ENCODE data around the gene TCF12. TPM values are rescaled to one million over a fixed set of nuclear protein-coding genes. Genes with fewer than 3 reads are reported as not detected.
A peak's percentile ranks its signal among the peaks of the same experiment; 100 is the strongest.

The TCF12 gene
- polyA plus RNA-seq, 4 donors, result 15.4 to 62.0 (median 18.5) TPM

- Histone ChIP-seq H3K4me1 (ENCODE audit: control insufficient read depth in 3 of 3, insufficient read depth in 2 of 3, low read depth in 1 of 3, low read length in 2 of 3) (peaks cover 0 to 12% (median 8%) of the 10 kb centered on the region in 3 donors), H3K36me3 (ENCODE audit: control insufficient read depth in 3 of 3, insufficient read depth in 2 of 3, low read depth in 1 of 3, low read length in 3 of 3) (peaks cover 0 to 2% (median 0%) of the 10 kb centered on the region in 3 donors), H3K27me3 (ENCODE audit: control insufficient read depth in 3 of 3, insufficient read depth in 3 of 3, low read length in 3 of 3) (no peaks in the 10 kb centered on the region), H3K4me3 (ENCODE audit: low read depth in 1 of 3, low read length in 3 of 3) (no peak overlapping the region), H3K9me3 (ENCODE audit: control insufficient read depth in 2 of 2, insufficient read depth in 1 of 2, low read depth in 1 of 2, low read length in 1 of 2) (no peaks in the 10 kb centered on the region), H3K27ac (ENCODE audit: low read depth in 1 of 3, low read length in 2 of 3) (no peak overlapping the region)
- DNase-seq, result no peak
- no peak for FAIRE-seq
- 56 to 71% (median 68%) methylated on average over 4 of the region's 4 CpGs for WGBS, 3 donors
Observed at GRCh38 chr15:57079931-57080620, 161.6 kb downstream of the TCF12 start.

GRCh38 chr15:57082054-57082728 is 163.7 kb downstream of the TCF12 start:
- Histone ChIP-seq H3K4me3 (ENCODE audit: low read depth in 1 of 3, low read length in 3 of 3) (no peak overlapping the region), H3K4me1 (ENCODE audit: control insufficient read depth in 3 of 3, insufficient read depth in 2 of 3, low read depth in 1 of 3, low read length in 2 of 3) (peaks cover 0 to 12% (median 8%) of the 10 kb centered on the region in 3 donors), H3K27ac (ENCODE audit: low read depth in 1 of 3, low read length in 2 of 3) (no peak overlapping the region), H3K36me3 (ENCODE audit: control insufficient read depth in 3 of 3, insufficient read depth in 2 of 3, low read depth in 1 of 3, low read length in 3 of 3) (no peaks in the 10 kb centered on the region), H3K27me3 (ENCODE audit: control insufficient read depth in 3 of 3, insufficient read depth in 3 of 3, low read length in 3 of 3) (no peaks in the 10 kb centered on the region), H3K9me3 (ENCODE audit: control insufficient read depth in 2 of 2, insufficient read depth in 1 of 2, low read depth in 1 of 2, low read length in 1 of 2) (no peaks in the 10 kb centered on the region)
- peak; percentile 60 to 77 for DNase-seq
- FAIRE-seq, result no peak
- WGBS, 3 donors, result 13 to 39% (median 29%) methylated on average over 3 of the region's 3 CpGs

- Histone ChIP-seq H3K4me1 (ENCODE audit: control insufficient read depth in 3 of 3, insufficient read depth in 2 of 3, low read depth in 1 of 3, low read length in 2 of 3) (peaks cover 0 to 12% (median 8%) of the 10 kb centered on the region in 3 donors), H3K36me3 (ENCODE audit: control insufficient read depth in 3 of 3, insufficient read depth in 2 of 3, low read depth in 1 of 3, low read length in 3 of 3) (no peaks in the 10 kb centered on the region), H3K27me3 (ENCODE audit: control insufficient read depth in 3 of 3, insufficient read depth in 3 of 3, low read length in 3 of 3) (no peaks in the 10 kb centered on the region), H3K4me3 (ENCODE audit: low read depth in 1 of 3, low read length in 3 of 3) (no peak overlapping the region), H3K9me3 (ENCODE audit: control insufficient read depth in 2 of 2, insufficient read depth in 1 of 2, low read depth in 1 of 2, low read length in 1 of 2) (no peaks in the 10 kb centered on the region), H3K27ac (ENCODE audit: low read depth in 1 of 3, low read length in 2 of 3) (no peak overlapping the region)
- 51 to 62% (median 57%) methylated on average over 3 of the region's 3 CpGs for WGBS, 3 donors
- FAIRE-seq, result no peak
- no peak for DNase-seq
Observed at GRCh38 chr15:57084192-57084591, 165.7 kb downstream of the TCF12 start.

GRCh38 chr15:57085267-57085666 is 166.8 kb downstream of the TCF12 start:
- no peaks in the 10 kb centered on the region for H3K9me3 ChIP-seq (ENCODE audit: control insufficient read depth in 2 of 2, insufficient read depth in 1 of 2, low read depth in 1 of 2, low read length in 1 of 2)
- peaks cover 0 to 12% (median 8%) of the 10 kb centered on the region in 3 donors for H3K4me1 ChIP-seq (ENCODE audit: control insufficient read depth in 3 of 3, insufficient read depth in 2 of 3, low read depth in 1 of 3, low read length in 2 of 3)
- H3K27ac ChIP-seq (ENCODE audit: low read depth in 1 of 3, low read length in 2 of 3), result no peak overlapping the region
- 46 to 72% (median 65%) methylated on average over 4 of the region's 4 CpGs for WGBS, 3 donors
- H3K4me3 ChIP-seq (ENCODE audit: low read depth in 1 of 3, low read length in 3 of 3), result no peak overlapping the region
- FAIRE-seq (no peak), DNase-seq (peak in 1 of 2 donors; percentile 8)
- H3K27me3 ChIP-seq (ENCODE audit: control insufficient read depth in 3 of 3, insufficient read depth in 3 of 3, low read length in 3 of 3), result no peaks in the 10 kb centered on the region
- H3K36me3 ChIP-seq (ENCODE audit: control insufficient read depth in 3 of 3, insufficient read depth in 2 of 3, low read depth in 1 of 3, low read length in 3 of 3), result no peaks in the 10 kb centered on the region

GRCh38 chr15:57086857-57087427 is 168.5 kb downstream of the TCF12 start:
- WGBS, 3 donors, result 97 to 98% (median 98%) methylated on average over 4 of the region's 4 CpGs
- FAIRE-seq (no peak), DNase-seq (no peak)
- H3K4me3 ChIP-seq (ENCODE audit: low read depth in 1 of 3, low read length in 3 of 3), result no peak overlapping the region
- no peaks in the 10 kb centered on the region for H3K9me3 ChIP-seq (ENCODE audit: control insufficient read depth in 2 of 2, insufficient read depth in 1 of 2, low read depth in 1 of 2, low read length in 1 of 2)
- no peak overlapping the region for H3K27ac ChIP-seq (ENCODE audit: low read depth in 1 of 3, low read length in 2 of 3)
- H3K4me1 ChIP-seq (ENCODE audit: control insufficient read depth in 3 of 3, insufficient read depth in 2 of 3, low read depth in 1 of 3, low read length in 2 of 3), result peaks cover 0 to 7% (median 0%) of the 10 kb centered on the region in 3 donors
- H3K27me3 ChIP-seq (ENCODE audit: control insufficient read depth in 3 of 3, insufficient read depth in 3 of 3, low read length in 3 of 3), result no peaks in the 10 kb centered on the region
- peaks cover 0 to 2% (median 0%) of the 10 kb centered on the region in 3 donors for H3K36me3 ChIP-seq (ENCODE audit: control insufficient read depth in 3 of 3, insufficient read depth in 2 of 3, low read depth in 1 of 3, low read length in 3 of 3)

GRCh38 chr15:57089815-57090495 is 171.5 kb downstream of the TCF12 start:
- DNase-seq, result no peak
- FAIRE-seq, result no peak
- WGBS, 3 donors, result 93 to 95% (median 95%) methylated on average over 6 of the region's 6 CpGs
- H3K9me3 ChIP-seq (ENCODE audit: control insufficient read depth in 2 of 2, insufficient read depth in 1 of 2, low read depth in 1 of 2, low read length in 1 of 2), result no peaks in the 10 kb centered on the region
- H3K4me1 ChIP-seq (ENCODE audit: control insufficient read depth in 3 of 3, insufficient read depth in 2 of 3, low read depth in 1 of 3, low read length in 2 of 3), result no peaks in the 10 kb centered on the region
- no peaks in the 10 kb centered on the region for H3K27me3 ChIP-seq (ENCODE audit: control insufficient read depth in 3 of 3, insufficient read depth in 3 of 3, low read length in 3 of 3)
- peaks cover 0 to 3% (median 3%) of the 10 kb centered on the region in 3 donors for H3K36me3 ChIP-seq (ENCODE audit: control insufficient read depth in 3 of 3, insufficient read depth in 2 of 3, low read depth in 1 of 3, low read length in 3 of 3)
- no peak overlapping the region for H3K27ac ChIP-seq (ENCODE audit: low read depth in 1 of 3, low read length in 2 of 3)
- H3K4me3 ChIP-seq (ENCODE audit: low read depth in 1 of 3, low read length in 3 of 3), result no peak overlapping the region

- Histone ChIP-seq H3K9me3 (ENCODE audit: control insufficient read depth in 2 of 2, insufficient read depth in 1 of 2, low read depth in 1 of 2, low read length in 1 of 2) (no peaks in the 10 kb centered on the region), H3K4me1 (ENCODE audit: control insufficient read depth in 3 of 3, insufficient read depth in 2 of 3, low read depth in 1 of 3, low read length in 2 of 3) (no peaks in the 10 kb centered on the region), H3K4me3 (ENCODE audit: low read depth in 1 of 3, low read length in 3 of 3) (no peak overlapping the region), H3K27me3 (ENCODE audit: control insufficient read depth in 3 of 3, insufficient read depth in 3 of 3, low read length in 3 of 3) (no peaks in the 10 kb centered on the region), H3K36me3 (ENCODE audit: control insufficient read depth in 3 of 3, insufficient read depth in 2 of 3, low read depth in 1 of 3, low read length in 3 of 3) (peaks cover 0 to 3% (median 3%) of the 10 kb centered on the region in 3 donors), H3K27ac (ENCODE audit: low read depth in 1 of 3, low read length in 2 of 3) (no peak overlapping the region)
- DNase-seq, result no peak
- FAIRE-seq, result no peak
- WGBS, 3 donors, result 84 to 89% (median 84%) methylated on average over 4 of the region's 4 CpGs
Observed at GRCh38 chr15:57090496-57090859, 172.0 kb downstream of the TCF12 start.

GRCh38 chr15:57091636-57092035 is 173.2 kb downstream of the TCF12 start:
- DNase-seq (no peak), FAIRE-seq (no peak)
- Histone ChIP-seq H3K27me3 (ENCODE audit: control insufficient read depth in 3 of 3, insufficient read depth in 3 of 3, low read length in 3 of 3) (no peaks in the 10 kb centered on the region), H3K4me1 (ENCODE audit: control insufficient read depth in 3 of 3, insufficient read depth in 2 of 3, low read depth in 1 of 3, low read length in 2 of 3) (no peaks in the 10 kb centered on the region), H3K36me3 (ENCODE audit: control insufficient read depth in 3 of 3, insufficient read depth in 2 of 3, low read depth in 1 of 3, low read length in 3 of 3) (peaks cover 0 to 3% (median 3%) of the 10 kb centered on the region in 3 donors), H3K4me3 (ENCODE audit: low read depth in 1 of 3, low read length in 3 of 3) (no peak overlapping the region), H3K27ac (ENCODE audit: low read depth in 1 of 3, low read length in 2 of 3) (no peak overlapping the region), H3K9me3 (ENCODE audit: control insufficient read depth in 2 of 2, insufficient read depth in 1 of 2, low read depth in 1 of 2, low read length in 1 of 2) (no peaks in the 10 kb centered on the region)
- 94 to 100% (median 96%) methylated on average over 2 of the region's 2 CpGs for WGBS, 3 donors

Data from small intestine (tissue), 7 donors.